GM20431 (cell line): ENCODE data around the gene TBCCD1.
"Not testable (repeated sequence)": the region's sequence is repeated elsewhere in the genome, so short reads cannot be mapped to it uniquely, and the experiment has no call there.

Experiments
- in situ Hi-C: fragments of 300-500 bp; cut with MseI, MboI; formaldehyde crosslinking; loops from one replicate; pipeline ENCODE4 v1.15.0; 2020; ENCODE audit warnings: low sequenced_read_pairs; ENCODE audit not compliant: unreplicated experiment

TBCCD1 gene

GRCh38 chr3:186598794-186599141, 31.6 kb upstream of the TBCCD1 start:
- in situ Hi-C loops: no loop called here

- in situ Hi-C loops: no loop called here
These were observed 31.1 kb upstream of the TBCCD1 start for GRCh38 chr3:186598108-186598784.

DNA sequence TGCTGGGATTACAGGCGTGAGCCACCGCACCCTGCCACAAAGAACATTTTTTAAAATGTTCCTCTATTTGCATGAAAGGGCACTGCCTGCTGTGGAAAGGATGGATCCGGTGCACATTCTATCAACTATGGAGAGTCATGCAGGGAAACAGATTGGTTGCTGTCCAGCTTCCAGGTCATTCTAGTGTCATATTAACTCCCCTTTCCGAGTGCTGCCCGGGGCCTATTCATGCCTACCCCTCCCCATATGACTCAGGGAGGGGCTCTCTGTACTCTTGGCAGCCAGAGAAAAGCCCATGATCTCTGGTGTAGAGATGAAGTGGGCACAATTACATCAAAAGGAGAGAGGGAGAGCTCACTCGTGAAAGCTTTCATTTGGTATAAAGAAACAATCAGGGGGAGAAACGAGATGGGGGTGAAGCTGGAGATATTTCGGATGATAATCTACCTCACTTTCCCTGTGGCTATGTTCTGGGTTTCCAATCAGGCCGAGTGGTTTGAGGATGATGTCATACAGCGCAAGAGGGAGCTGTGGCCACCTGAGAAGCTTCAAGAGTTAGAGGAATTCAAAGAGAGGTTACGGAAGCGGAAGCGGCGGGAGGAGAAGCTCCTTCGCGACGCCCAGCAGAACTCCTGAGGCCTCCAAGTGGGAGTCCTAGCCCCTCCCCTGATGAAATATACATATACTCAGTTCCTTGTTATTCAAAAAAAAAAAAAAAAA, 29.6 kb upstream of the TBCCD1 start:
- in situ Hi-C loops: no loop called here

DNA sequence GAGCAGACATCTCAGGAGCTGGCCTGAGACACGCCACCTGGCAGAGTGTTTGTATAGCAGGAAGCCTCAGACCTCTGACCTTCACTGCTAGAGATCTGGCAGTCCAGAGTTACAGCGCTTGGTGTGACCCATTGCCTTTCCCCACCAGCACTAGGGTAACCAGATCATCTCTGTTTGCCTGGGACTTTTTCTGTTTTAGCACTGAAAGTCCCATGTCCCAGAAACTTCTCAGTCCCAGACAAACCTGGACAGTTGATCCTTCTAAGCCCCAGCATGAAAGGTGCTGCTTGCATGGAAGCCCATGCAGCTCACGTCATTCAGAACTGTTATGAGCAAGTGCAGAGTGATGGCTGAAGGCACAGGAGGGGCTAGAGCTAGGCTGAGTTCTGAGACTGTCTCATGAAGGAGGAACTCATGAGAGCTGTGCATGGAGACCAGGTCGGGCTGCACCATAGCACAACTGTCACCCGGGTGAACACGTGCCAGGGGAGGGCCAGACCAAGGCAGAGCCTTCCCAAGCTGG, 27.5 kb upstream of the TBCCD1 start:
- in situ Hi-C loops: no loop called here

GRCh38 chr3:186593862-186594261, 26.7 kb upstream of the TBCCD1 start:
- in situ Hi-C loops: no loop called here

DNA sequence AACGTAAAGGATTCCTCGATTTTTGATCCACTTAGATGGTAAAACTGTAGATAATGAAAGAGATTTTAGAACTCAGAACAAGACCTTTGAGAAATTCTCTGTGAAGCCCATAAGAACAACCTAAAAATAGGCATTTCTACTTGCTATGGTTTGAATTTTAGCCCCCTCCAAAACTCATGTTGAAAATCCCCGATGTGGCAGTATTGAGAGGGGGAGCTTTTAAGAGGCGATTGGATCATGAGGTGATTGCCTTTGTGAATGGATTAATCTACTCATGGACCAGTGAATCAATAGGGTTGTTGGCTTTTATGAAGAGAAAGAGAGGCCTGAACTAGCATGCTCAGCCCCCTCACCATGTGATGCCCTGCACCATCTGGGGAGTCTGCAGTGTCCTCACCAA, 25.5 kb upstream of the TBCCD1 start:
- in situ Hi-C loops: no loop called here

GRCh38 chr3:186590580-186591295, 23.6 kb upstream of the TBCCD1 start:
- in situ Hi-C loops: no loop called here

DNA sequence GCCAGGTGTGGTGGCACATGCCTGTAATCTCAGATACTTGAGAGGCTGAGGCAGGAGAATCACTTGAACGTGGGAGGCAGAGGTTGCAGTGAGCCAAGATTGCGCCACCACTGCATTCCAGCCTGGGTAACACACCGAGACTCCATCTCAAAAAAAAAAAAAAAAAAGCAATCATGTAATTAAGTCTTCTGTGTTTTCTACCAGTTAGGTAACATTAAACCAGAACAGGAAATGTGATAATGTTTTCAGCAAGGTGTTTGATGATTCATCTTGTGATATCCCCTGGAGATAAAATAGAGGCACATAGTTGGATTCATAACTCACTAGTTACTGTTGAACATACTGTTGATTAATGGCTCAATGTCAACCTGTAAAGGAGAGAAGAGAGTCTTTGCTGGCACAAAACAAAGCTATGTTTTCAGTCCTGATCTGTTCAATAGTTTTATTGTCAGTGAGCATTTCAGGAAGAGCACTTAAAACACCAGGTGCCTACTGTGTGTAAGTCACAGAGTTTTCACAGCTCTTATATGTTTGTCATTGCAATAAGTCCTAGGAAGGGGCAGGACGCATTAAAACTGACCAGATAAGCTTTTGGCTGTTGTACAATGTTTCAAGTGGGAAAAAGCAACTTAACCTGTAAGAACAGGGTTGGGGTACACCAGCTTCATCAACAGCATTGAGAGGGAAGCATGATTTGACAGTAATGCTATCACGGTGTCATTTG, 22.9 kb upstream of the TBCCD1 start:
- in situ Hi-C loops: no loop called here

DNA sequence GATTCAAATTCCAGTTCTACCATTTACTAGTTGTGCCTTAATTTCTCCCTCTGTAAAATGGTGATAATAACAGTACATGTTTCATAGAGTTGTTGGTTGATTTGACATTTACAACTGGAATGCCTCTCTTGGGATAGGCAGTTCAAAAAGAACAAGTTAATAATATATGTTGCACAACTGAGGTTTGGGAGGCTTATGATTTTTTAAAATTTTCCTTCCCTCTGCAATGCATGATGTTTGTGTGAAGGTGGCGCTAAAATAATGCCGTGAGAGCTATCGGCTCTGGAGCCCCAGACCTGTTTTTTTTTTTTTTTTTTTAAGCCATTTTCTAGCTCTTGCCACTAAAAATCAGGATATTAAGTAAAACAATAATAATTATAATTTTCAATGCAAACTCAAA, 22.0 kb upstream of the TBCCD1 start:
- in situ Hi-C loops: no loop called here

DNA sequence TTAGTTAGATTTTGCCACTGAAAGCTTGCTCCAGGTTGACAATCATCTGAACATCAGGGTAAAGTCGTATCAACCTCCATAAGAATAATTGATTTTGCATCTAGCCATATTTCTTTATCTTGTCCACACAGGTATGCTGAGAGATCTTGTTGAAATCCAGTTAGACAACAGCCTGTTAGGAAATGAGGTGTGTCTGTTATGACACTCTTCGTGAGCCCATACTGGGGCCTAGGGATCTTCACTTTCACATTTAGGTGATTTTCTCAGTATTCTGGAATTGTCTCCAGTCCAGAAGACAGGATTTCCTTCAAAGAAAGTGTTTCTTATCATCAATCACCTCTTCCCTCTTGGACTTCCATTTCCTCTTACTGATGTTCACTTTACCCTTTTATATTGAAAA, 21.5 kb upstream of the TBCCD1 start:
- in situ Hi-C loops: no loop called here

GRCh38 chr3:186587183-186587582, 20.0 kb upstream of the TBCCD1 start:
- in situ Hi-C loops: no loop called here

DNA sequence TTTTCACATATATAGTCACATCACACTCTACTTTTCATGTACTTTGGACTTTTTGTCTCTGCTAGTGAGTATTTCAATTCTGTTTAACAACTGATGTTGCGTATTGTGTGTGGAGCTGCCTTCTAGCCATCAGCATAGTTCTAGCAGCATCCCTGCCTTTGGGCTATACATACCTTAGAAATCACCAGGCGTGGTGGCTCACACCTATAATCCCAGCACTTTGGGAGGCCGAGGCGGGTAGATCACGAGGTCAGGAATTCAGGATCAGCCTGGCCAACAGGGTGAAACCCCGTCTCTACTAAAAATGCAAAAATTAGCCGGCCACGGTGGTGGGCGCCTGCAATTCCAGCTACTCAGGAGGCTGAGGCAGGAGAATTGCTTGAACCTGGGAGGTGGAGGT, 19.1 kb upstream of the TBCCD1 start:
- in situ Hi-C loops: not testable (repeated sequence)

DNA sequence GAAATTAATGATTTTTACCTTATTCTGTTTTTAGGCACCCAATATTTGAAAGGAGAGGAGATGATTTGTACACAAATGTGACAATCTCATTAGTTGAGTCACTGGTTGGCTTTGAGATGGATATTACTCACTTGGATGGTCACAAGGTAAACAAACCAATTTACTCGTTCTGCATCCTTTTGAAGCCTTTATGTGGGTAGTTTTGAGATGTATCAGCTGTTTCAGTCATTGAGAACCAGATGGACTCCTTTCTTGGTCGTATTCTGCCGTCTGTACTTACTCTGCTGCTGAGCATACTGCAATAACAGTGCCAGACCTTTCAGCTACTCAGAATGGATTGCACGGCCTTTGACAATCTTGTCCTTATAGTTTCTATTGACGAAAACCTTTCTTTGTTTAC, 16.7 kb upstream of the TBCCD1 start:
- in situ Hi-C loops: no loop called here

- in situ Hi-C loops: no loop called here
These were observed 15.4 kb upstream of the TBCCD1 start for GRCh38 chr3:186582541-186582940.

DNA sequence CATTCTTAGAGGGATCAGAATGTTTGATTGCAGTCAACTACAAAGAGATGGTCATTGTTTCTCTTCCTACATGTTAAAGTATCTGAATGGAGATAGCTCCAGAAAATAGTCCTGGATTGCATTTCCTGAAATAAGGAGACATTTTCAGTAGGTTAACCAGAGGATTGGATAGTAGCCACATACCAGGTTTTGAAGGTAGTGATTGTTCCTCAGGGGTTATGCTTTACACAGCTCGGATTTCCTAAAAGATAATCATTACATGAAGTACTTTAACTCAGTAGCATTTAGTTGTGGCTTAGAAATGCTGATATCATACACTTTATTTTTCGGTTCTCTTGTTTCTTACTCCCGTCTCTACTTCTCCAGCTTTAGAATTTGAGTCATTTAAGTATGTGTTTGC, 13.6 kb upstream of the TBCCD1 start:
- in situ Hi-C loops: no loop called here

GRCh38 chr3:186577521-186577920, 10.4 kb upstream of the TBCCD1 start:
- in situ Hi-C loops: no loop called here

DNA sequence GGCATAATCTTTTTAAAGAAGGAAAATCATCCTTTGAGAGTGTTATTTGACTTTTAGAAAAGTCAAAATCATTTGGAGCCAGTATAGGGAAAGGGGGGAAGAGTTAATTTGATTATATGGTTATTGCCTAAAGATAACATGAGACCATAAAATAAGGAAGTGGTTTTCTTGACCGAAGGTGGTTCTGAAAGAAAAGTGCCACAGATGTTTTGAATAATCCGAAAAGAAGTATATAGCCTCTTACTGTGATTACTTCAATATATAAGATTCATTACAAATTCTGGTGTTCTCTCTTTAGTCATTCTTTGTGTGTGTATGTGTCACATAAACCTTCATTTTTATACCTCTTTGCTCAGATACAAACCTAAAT, 4.5 kb upstream of the TBCCD1 start:
- in situ Hi-C loops: no loop called here

- in situ Hi-C loops: no loop called here
These were observed 4.0 kb upstream of the TBCCD1 start for GRCh38 chr3:186570941-186571643.

- in situ Hi-C loops: no loop called here
These were observed 3.2 kb upstream of the TBCCD1 start, which contains the start of gene DNAJB11 for GRCh38 chr3:186570096-186570940. Gene DNAJB11, plus strand, starts transcription at chr3:186570720. Its CDS starts 178 bp downstream, at chr3:186570898.
